Measurements from ENCODE around the gene SCYL2.
"Not testable (repeated sequence)": the region's sequence is repeated elsewhere in the genome, so short reads cannot be mapped to it uniquely, and the experiment has no call there.

The SCYL2 gene

DNA sequence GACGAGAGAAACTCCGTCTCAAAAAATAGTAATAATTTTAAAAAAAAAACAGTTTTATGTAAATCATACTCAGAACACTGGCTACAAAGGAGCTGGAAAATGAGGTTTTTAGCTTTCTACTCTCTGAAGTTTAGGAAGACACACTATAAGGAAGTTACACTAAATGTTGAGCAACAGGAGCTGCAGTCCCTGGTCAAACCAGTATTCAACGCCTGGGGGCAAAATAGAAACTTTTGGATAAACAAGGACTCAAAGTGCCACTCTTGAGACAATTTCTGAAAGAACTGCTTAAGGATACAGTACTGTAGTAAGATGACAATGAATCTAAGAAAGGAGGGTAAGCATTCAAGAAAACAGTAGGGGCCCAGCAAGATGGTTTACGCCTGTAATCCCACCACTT is 37.1 kb upstream of the SCYL2 start (continued):
- TF ChIP-seq, protein P1, sequence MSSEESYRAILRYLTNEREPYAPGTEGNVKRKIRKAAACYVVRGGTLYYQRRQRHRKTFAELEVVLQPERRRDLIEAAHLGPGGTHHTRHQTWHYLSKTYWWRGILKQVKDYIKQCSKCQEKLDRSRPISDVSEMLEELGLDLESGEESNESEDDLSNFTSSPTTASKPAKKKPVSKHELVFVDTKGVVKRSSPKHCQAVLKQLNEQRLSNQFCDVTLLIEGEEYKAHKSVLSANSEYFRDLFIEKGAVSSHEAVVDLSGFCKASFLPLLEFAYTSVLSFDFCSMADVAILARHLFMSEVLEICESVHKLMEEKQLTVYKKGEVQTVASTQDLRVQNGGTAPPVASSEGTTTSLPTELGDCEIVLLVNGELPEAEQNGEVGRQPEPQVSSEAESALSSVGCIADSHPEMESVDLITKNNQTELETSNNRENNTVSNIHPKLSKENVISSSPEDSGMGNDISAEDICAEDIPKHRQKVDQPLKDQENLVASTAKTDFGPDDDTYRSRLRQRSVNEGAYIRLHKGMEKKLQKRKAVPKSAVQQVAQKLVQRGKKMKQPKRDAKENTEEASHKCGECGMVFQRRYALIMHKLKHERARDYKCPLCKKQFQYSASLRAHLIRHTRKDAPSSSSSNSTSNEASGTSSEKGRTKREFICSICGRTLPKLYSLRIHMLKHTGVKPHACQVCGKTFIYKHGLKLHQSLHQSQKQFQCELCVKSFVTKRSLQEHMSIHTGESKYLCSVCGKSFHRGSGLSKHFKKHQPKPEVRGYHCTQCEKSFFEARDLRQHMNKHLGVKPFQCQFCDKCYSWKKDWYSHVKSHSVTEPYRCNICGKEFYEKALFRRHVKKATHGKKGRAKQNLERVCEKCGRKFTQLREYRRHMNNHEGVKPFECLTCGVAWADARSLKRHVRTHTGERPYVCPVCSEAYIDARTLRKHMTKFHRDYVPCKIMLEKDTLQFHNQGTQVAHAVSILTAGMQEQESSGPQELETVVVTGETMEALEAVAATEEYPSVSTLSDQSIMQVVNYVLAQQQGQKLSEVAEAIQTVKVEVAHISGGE (tag by site-specific recombination; conservative IDR thresholded peaks at IDR 0.05; ENCODE audit: low read depth) = no peak
- no peak for TF ChIP-seq ZNF701 (tag by site-specific recombination; IDR thresholded peaks at IDR 0.05)
- no peak for TF ChIP-seq SETDB1 (IDR thresholded peaks at IDR 0.05; ENCODE audit: insufficient read length, low read length)
- no peak for TF ChIP-seq ZNF48 (tag by site-specific recombination; IDR thresholded peaks at IDR 0.05)
- TF ChIP-seq HOXA7 (CRISPR knock-in tag; IDR thresholded peaks at IDR 0.05; ENCODE audit: borderline replicate concordance) = no peak
- no peak for TF ChIP-seq BCL11B (tag by site-specific recombination; IDR thresholded peaks at IDR 0.05; ENCODE audit: low read depth)
- no peak for TF ChIP-seq HOXC10 (CRISPR knock-in tag; IDR thresholded peaks at IDR 0.05)
- no peak for TF ChIP-seq MYNN (tag by site-specific recombination; IDR thresholded peaks at IDR 0.05; ENCODE audit: borderline replicate concordance)
- TF ChIP-seq ZNF37A (tag by site-specific recombination; IDR thresholded peaks at IDR 0.05) = no peak
- TF ChIP-seq ZBTB21 (tag by site-specific recombination; IDR thresholded peaks at IDR 0.05) = no peak
- no peak for TF ChIP-seq ZNF394 (tag by site-specific recombination; IDR thresholded peaks at IDR 0.05; ENCODE audit: borderline replicate concordance)

DNA sequence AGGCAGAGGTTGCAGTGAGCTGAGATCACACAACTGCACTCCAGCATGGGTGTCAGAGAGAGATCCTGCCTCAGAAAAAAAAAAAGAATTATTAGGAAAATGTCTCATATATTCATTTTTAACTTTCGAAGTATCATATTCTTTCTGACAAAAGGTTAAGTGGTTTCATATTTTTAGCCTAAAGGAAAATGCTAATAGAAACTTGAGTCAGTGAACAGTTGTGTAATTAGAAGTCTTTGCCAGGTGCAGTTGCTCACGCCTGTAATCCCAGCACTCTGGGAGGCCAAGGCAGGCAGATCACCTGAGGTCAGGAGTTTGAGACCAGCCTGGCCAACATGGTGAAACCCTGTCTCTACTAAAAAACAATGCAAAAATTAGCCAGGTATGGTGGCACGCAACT is 35.1 kb upstream of the SCYL2 start:
- H3K27ac ChIP-seq (ENCODE audit: extremely low read depth, low read depth, low read length); POLR2A ChIA-PET; H3K4me1 ChIP-seq (ENCODE audit: control insufficient read depth, insufficient read depth, low read length); H3K36me3 ChIP-seq (ENCODE audit: control insufficient read depth in 2 of 2, insufficient read depth in 1 of 2, low read length in 2 of 2); H3K9me3 ChIP-seq (ENCODE audit: control insufficient read depth, insufficient read depth, low read depth, low read length); H3K4me3 ChIP-seq (ENCODE audit: low read depth, low read length): not testable (repeated sequence)
- CTCF ChIA-PET = interaction anchor here (0.6 to 1.4 kb wide), 4 partner anchors 117 to 323 kb away, joined by 3 to 9 read pairs (median 4); no protein-coding TSS in a partner anchor

DNA sequence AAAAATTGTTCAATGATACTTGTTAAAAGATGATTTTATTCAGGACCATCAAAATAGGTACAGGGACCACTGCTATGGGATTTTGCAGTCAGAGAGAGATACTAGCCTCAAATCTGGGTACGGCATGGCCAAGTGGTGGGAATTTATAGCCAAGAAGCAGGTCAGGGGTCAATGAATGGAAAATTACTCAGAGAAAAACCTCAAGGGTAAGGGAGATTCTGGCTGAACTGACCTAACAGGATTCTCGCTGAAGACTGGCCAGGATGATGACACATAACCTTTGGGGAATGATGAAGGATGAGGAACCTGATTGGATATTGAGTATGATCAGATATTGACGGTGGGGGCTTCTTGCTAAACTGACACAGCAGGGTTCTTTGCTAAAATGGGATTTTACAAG is 32.8 kb upstream of the SCYL2 start:
- CTCF ChIA-PET = interaction anchor here (0.6 to 3.3 kb wide), 12 partner anchors 9 to 320 kb away, joined by 3 to 17 read pairs (median 4); no protein-coding TSS in a partner anchor
- H3K27ac ChIP-seq (ENCODE audit: extremely low read depth, low read depth, low read length) = no peak overlapping the region

DNA sequence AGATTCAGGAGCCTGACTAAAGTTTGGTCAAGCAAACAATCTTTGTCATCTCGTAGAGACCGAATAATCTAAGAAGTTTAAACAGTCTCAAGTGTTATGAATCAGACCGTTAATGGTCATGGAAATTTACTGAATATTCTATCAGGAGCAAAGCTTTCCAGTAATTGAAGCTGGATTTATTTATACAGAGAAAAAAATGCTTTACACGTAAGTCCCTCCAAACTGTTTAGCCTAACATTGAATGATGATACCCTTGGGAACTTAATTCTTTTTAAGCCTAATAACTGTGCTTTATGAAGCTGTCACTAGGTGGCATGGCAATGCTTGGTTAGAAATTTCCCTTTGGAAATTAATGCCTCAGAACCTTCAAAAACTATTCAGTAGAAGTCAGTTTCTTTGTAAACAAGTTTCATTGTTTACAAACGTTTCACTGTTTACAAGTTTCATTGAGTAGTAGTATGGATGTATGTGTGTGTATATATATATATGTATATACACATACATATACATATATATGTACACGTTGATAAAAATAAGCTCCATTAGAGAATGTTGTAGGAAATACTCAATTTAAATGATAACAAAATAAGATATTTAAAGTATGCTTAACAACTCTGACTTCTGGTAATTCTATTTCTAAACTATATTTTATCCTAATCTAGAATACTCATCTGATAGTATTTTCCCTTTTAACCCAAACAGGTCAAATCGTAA is 32.2 kb upstream of the SCYL2 start:
- CTCF ChIA-PET = interaction anchor here (0.6 to 3.3 kb wide), 30 partner anchors 8 to 1641 kb away, joined by 3 to 17 read pairs (median 3); partner anchors contain the start of gene SLC25A3
- H3K4me1 ChIP-seq (ENCODE audit: control insufficient read depth, insufficient read depth, low read length) = no peaks in the 10 kb centered on the region
- no peak overlapping the region for H3K4me3 ChIP-seq (ENCODE audit: low read depth, low read length)
- no peak overlapping the region for H3K27ac ChIP-seq (ENCODE audit: extremely low read depth, low read depth, low read length)
- POLR2A ChIA-PET = interaction anchor here (0.7 kb wide), 1 partner anchor 22 kb away, joined by 3 read pairs; no protein-coding TSS in a partner anchor
- no peaks in the 10 kb centered on the region; a peak in 1 of 3 replicates for H3K36me3 ChIP-seq (ENCODE audit: control insufficient read depth in 2 of 2, insufficient read depth in 1 of 2, low read length in 2 of 2)
- H3K9me3 ChIP-seq (ENCODE audit: control insufficient read depth, insufficient read depth, low read depth, low read length) = no peaks in the 10 kb centered on the region
- TF ChIP-seq, protein P2, sequence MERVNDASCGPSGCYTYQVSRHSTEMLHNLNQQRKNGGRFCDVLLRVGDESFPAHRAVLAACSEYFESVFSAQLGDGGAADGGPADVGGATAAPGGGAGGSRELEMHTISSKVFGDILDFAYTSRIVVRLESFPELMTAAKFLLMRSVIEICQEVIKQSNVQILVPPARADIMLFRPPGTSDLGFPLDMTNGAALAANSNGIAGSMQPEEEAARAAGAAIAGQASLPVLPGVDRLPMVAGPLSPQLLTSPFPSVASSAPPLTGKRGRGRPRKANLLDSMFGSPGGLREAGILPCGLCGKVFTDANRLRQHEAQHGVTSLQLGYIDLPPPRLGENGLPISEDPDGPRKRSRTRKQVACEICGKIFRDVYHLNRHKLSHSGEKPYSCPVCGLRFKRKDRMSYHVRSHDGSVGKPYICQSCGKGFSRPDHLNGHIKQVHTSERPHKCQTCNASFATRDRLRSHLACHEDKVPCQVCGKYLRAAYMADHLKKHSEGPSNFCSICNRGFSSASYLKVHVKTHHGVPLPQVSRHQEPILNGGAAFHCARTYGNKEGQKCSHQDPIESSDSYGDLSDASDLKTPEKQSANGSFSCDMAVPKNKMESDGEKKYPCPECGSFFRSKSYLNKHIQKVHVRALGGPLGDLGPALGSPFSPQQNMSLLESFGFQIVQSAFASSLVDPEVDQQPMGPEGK (tag by site-specific recombination; IDR thresholded peaks at IDR 0.05) = no peak
- TF ChIP-seq, protein P3, sequence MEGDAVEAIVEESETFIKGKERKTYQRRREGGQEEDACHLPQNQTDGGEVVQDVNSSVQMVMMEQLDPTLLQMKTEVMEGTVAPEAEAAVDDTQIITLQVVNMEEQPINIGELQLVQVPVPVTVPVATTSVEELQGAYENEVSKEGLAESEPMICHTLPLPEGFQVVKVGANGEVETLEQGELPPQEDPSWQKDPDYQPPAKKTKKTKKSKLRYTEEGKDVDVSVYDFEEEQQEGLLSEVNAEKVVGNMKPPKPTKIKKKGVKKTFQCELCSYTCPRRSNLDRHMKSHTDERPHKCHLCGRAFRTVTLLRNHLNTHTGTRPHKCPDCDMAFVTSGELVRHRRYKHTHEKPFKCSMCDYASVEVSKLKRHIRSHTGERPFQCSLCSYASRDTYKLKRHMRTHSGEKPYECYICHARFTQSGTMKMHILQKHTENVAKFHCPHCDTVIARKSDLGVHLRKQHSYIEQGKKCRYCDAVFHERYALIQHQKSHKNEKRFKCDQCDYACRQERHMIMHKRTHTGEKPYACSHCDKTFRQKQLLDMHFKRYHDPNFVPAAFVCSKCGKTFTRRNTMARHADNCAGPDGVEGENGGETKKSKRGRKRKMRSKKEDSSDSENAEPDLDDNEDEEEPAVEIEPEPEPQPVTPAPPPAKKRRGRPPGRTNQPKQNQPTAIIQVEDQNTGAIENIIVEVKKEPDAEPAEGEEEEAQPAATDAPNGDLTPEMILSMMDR (tag by site-specific recombination; IDR thresholded peaks at IDR 0.05) = 0 out of 2 replicates have a peak, but pooled peaks have one; percentile 46
- TF ChIP-seq KLF10 (tag by site-specific recombination; IDR thresholded peaks at IDR 0.05) = no peak
- TF ChIP-seq ZNF239 (tag by site-specific recombination; IDR thresholded peaks at IDR 0.05) = no peak
- TF ChIP-seq IKZF3 (tag by site-specific recombination; IDR thresholded peaks at IDR 0.05) = no peak
- TF ChIP-seq ZSCAN16 (tag by site-specific recombination; IDR thresholded peaks at IDR 0.05) = no peak
- no peak for TF ChIP-seq ZNF521 (tag by site-specific recombination; IDR thresholded peaks at IDR 0.05)
- no peak for TF ChIP-seq ZNF214 (tag by site-specific recombination; IDR thresholded peaks at IDR 0.05; ENCODE audit: borderline replicate concordance)

More for the DNA sequence above, 32.8 kb upstream of the SCYL2 start:
- H3K4me1 ChIP-seq (ENCODE audit: control insufficient read depth, insufficient read depth, low read length) = no peaks in the 10 kb centered on the region
- H3K4me3 ChIP-seq (ENCODE audit: low read depth, low read length) = no peak overlapping the region
- H3K9me3 ChIP-seq (ENCODE audit: control insufficient read depth, insufficient read depth, low read depth, low read length) = no peaks in the 10 kb centered on the region
- H3K36me3 ChIP-seq (ENCODE audit: control insufficient read depth in 2 of 2, insufficient read depth in 1 of 2, low read length in 2 of 2) = no peaks in the 10 kb centered on the region; a peak in 1 of 3 replicates
- TF ChIP-seq, protein P4, sequence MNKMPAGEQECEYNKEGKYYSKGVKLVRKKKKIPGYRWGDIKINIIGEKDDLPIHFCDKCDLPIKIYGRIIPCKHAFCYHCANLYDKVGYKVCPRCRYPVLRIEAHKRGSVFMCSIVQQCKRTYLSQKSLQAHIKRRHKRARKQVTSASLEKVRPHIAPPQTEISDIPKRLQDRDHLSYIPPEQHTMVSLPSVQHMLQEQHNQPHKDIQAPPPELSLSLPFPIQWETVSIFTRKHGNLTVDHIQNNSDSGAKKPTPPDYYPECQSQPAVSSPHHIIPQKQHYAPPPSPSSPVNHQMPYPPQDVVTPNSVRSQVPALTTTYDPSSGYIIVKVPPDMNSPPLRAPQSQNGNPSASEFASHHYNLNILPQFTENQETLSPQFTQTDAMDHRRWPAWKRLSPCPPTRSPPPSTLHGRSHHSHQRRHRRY (tag by site-specific recombination; IDR thresholded peaks at IDR 0.05) = no peak
- no peak for TF ChIP-seq ZEB2 (tag by site-specific recombination; IDR thresholded peaks at IDR 0.05)
- no peak for TF ChIP-seq ZBTB17 (tag by site-specific recombination; IDR thresholded peaks at IDR 0.05)
- POLR2A ChIA-PET = no interaction called here

Data from HEK293 (cell line).